ENCODE measurements around the gene WLS.
A peak's percentile ranks its signal among the peaks of the same experiment; 100 is the strongest.
"Not testable (repeated sequence)": the region's sequence is repeated elsewhere in the genome, so short reads cannot be mapped to it uniquely, and the experiment has no call there.

The WLS gene

GRCh38 chr1:68198752-68199151 lies 33.6 kb downstream of the WLS start:
- DNase-seq (ENCODE audit: low spot score), result peak; percentile 15

DNA sequence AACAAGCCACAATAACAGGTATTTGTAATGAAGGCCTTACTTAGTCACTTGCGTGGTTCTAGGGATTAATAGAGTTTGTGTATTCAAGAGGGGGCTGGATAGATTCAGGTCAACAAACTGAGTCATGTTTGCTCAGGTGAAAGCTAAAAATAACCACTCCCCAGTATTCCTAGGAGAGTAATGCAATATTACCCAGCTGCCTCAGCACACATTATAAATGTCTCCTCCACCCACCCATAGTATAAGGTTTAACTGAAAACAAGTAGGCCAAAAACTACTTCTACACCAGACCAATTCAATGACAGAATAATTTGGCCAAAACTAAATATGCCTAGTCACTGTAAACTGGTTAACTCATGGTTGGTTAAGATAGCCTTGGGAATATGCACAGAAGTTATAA lies 34.4 kb downstream of the WLS start:
- no peak for DNase-seq (ENCODE audit: low spot score)

GRCh38 chr1:68197461-68197860 lies 34.9 kb downstream of the WLS start:
- no peak for DNase-seq (ENCODE audit: low spot score)

DNA sequence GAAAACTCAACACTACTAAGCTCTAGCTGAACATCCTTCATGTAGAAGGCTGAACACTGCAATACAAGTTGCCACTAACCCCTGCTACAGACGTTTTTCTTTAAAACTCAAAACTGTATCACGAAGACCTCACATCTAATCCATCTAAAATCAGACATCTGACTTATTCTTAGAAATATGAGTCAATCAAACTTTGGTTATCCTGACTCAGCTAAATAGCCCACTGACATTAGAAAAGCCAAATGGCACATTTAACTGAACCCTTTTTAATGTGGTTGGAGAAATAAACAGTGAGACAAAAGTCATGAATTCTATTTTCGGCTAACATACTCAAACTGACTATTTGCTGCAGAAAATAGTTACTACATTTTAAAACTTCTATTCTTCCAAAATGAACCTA lies 35.6 kb downstream of the WLS start:
- DNase-seq (ENCODE audit: low spot score), result no peak

GRCh38 chr1:68191717-68192116 lies 40.6 kb downstream of the WLS start:
- no peak for DNase-seq (ENCODE audit: low spot score)

GRCh38 chr1:68188644-68189340 lies 43.5 kb downstream of the WLS start:
- DNase-seq (ENCODE audit: low spot score), result no peak

DNA sequence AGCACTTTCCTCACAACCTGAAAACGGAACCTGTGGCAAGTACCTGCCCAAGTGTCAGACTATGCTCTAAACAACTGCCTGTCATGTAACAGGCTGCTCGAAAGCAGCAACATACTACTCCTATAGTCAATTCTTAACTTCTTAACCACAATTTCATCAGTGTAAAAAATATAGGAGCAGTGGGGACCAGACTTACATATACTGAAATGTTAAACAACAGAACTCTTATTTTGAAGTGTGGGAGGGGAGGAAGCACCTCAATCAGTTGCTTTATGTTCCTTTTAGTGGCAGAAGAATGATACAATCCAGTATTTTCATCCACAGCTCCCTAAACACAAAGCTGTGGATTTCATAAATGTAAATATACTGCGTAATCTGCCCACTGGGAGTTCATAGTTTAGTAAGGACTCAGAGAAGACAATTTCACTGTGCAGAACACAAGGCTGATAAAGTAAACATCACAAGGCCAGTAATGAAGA lies 44.2 kb downstream of the WLS start:
- no peak for DNase-seq (ENCODE audit: low spot score)

GRCh38 chr1:68185743-68186142 lies 46.6 kb downstream of the WLS start:
- DNase-seq (ENCODE audit: low spot score), result no peak

- no peak for DNase-seq (ENCODE audit: low spot score)
Observed at GRCh38 chr1:68183895-68184294, 48.4 kb downstream of the WLS start.

- DNase-seq (ENCODE audit: low spot score), result no peak
Observed at GRCh38 chr1:68181165-68181556, 51.2 kb downstream of the WLS start.

DNA sequence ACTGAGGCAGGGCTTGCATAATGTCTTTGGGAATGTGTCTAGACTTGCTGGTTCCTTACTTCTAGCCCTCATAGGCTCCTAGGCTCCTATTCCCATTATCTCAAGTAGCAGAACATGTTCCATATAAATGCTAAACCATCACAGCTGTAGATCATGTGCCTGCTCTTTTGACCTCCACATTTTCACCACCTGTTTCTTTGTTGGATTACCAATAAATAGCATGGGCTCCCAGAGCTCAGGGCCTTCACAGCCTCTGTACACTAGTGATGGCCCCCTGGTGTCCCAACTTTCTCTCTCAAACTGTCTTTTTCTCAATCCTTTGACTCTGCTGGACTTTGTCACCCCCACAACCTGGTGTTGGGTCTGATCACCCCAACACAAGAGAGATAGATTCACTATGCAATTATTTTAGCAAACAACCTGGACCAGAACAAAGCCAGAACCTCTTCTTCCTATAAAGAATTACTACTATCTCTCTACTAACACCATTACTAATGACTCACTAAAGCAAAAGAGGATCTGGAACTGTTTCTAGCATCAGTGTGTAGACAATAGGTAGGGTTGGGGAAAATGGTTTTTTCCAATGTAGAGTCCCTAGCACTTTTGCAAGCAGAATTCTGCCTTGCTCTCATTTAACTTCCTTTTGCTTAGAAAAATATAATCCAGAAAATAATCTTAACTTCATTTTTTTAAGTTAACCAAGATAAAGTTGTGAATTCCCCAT lies 51.7 kb downstream of the WLS start:
- DNase-seq (ENCODE audit: low spot score), result no peak

GRCh38 chr1:68178821-68179490 lies 53.4 kb downstream of the WLS start:
- no peak for DNase-seq (ENCODE audit: low spot score)

- DNase-seq (ENCODE audit: low spot score), result no peak
Observed at GRCh38 chr1:68175621-68176398, 56.5 kb downstream of the WLS start.

DNA sequence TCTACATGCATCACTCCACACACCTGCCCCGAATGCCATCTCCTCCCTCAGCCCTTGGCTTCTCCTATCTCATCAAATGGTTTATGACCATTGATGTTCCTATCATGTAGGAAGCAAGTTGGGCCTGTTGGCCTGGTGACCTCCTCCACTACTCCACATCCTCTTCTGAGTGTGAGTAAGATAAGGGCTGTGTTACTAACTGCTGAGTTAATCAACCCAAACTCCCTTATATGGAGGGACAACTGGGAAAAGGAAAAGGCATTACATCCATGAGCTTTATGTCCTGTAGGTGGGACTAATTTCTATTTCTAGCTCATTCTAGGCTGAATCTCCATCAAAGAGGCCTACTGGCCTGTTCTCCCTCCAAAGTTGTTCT lies 57.6 kb downstream of the WLS start:
- peak; percentile 17 for DNase-seq (ENCODE audit: low spot score)

- DNase-seq (ENCODE audit: low spot score), result peak; percentile 88
Observed at GRCh38 chr1:68173936-68174737, 58.2 kb downstream of the WLS start.

DNA sequence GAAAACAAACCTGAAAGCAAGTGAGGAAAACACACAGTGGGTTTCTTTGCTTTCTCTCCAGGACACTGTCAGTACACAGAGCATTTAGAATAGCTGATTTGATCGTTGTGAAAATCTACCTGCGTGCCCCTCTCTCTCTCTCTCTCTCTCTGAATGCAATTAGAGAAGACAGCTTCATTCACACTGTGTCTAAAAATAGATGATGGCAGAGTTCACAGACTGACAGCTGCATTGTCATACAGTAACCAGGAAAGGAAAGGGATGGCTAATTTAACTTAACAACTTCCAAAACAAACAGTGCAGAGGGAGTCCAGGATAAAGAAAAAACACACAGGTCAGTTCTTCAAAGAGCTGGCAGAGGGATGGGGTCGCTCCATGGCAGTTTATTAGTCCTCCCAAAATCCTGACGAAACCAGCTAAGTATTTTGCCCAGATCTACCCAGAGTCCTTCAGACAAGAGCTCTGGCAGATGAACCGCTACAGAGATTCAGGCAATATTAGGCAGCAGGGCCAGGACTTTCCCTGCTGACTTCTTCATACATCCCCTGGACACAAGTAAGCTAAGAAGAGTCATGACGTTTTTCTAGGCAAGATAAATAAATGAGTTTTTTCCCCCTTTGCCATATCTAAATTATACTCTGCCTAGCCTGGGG lies 58.9 kb downstream of the WLS start:
- DNase-seq (ENCODE audit: low spot score), result peak; percentile 25

DNA sequence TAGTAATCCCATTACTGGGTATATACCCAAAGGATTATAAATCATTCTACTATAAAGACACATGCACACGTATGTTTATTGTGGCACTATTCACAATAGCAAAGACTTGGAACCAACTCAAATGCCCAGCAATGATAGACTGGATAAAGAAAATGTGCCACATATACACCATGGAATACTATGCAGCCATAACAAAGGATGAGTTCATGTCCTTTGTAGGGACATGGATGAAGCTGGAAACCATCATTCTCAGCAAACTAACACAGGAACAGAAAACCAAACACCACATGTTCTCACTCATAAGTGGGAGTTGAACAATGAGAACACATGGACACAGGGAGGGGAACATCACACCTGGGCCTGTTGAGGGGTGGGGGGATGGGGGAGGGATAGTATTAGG lies 60.5 kb downstream of the WLS start:
- DNase-seq (ENCODE audit: low spot score), result not testable (repeated sequence)

DNA sequence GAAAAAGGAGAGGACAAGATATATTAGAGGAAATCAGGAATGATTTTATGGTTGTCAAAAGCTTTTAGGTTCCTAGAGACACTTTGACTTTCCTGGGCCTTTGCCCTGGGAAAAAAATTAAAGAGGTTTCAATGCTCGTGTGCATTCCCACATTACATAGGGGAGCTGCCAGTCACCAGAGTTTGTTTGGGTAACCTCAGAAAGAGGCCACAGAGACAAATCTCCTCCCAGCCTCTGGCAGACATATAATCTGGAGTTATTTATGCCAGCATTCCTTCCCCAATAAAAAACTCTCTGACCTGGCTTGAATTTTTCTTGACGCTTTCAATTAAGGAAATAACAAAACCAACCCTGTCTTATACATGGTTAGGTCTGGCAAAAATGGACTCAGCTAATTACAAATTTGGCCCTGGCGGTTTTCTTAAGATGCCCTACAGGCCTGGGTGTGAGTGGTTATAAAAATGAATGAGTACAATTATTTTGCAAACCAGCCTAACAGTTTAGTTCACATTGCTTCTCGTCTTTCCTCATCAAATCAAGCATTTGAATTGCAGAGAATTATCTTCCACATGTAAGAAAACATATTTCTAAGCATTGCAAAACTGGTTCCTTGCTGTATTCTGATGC lies 63.7 kb downstream of the WLS start:
- no peak for DNase-seq (ENCODE audit: low spot score)

- DNase-seq (ENCODE audit: low spot score), result no peak
Observed at GRCh38 chr1:68167211-68167610, 65.1 kb downstream of the WLS start.

DNA sequence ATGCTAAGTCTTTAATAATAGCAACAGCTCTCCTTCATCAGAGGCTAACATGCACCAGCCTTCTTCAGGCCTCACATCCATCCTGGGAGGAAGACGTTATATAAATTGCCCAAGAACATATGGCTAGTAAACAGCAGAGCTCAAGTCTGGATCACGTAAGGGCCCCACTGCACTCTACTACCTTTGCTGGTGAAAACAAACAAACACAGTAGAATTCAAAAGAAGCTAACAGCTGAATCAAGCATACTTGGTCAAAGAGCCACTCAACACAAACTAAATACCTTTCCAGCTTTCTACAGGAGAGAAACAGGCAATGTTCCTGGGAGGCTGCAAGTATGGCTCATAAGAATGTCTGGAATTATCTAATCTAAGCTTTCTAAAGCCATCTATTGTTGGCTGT lies 66.0 kb downstream of the WLS start:
- DNase-seq (ENCODE audit: low spot score), result no peak

DNA sequence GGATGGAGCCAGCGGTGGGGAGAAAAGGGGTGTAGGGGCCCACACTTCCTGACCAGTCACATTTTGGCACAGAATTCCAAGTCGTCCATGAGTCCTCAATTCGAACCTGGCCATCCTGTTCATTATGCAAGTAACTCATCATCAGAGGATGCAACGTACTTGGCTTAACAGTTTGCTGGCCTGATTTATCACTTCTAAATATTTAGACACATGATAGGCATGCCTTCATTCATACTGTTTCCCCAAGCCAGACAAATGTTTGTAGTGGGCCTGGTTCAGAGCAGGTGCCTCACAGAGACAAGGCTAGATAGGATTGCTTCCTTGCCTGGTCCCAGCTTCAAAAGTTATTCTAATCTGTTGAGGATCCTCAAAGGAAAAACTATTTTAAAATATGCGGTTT lies 66.7 kb downstream of the WLS start:
- DNase-seq (ENCODE audit: low spot score), result no peak

Measured in AG20443 (cell line).